A673 (cell line): Measurements from ENCODE around the gene SLC25A34. TPM values are rescaled to one million over a fixed set of nuclear protein-coding genes. Genes with fewer than 3 reads are reported as not detected.

Source experiments
- BruUV-seq: library from RNA; stranded (reverse); fragments of 400-500 nt; replicated peaks from 2 replicates; lab custom pipeline; 2021; lab: Mats Ljungman, UMichigan
- CTCF ChIA-PET: fragments of 300-600 bp; sonication (Branson Sonifier 250); formaldehyde crosslinking; loops from one replicate; lab custom pipeline; 2022; ENCODE audit warnings: antibody characterized with exemption; lab: Charles Lee
- POLR2A ChIA-PET: fragments of 300-600 bp; sonication (Branson Sonifier 250); formaldehyde crosslinking; loops from one replicate; lab custom pipeline; 2022; ENCODE audit warnings: antibody characterized with exemption; ENCODE audit not compliant: low non-redundant PET; lab: Charles Lee
- DNase-seq: peaks from one replicate; pipeline ENCODE4 v3.0.0-alpha.2; 2015; ENCODE audit warnings: low spot score
- H3K27ac ChIP-seq: fragments of 200-600 bp; sonication (generic); 2 replicates; pipeline ENCODE4 v1.5.1; 2016; ENCODE audit warnings: mixed run types, low read depth, mild to moderate bottlenecking, mixed read lengths, antibody characterized with exemption, low read length; ENCODE audit not compliant: poor library complexity, severe bottlenecking
- H3K27me3 ChIP-seq: fragments of 200-600 bp; sonication (generic); replicated peaks from 2 replicates; pipeline ENCODE4 v1.6.1; 2017; ENCODE audit warnings: mixed run types, low read depth, mild to moderate bottlenecking, mixed read lengths, antibody characterized with exemption, low read length; ENCODE audit not compliant: insufficient read depth, poor library complexity
- H3K36me3 ChIP-seq: fragments of 200-600 bp; sonication (generic); 2 replicates; pipeline ENCODE4 v1.6.1; 2016; ENCODE audit warnings: mixed run types, mild to moderate bottlenecking, mixed read lengths, antibody characterized with exemption, low read length; ENCODE audit not compliant: insufficient read depth, poor library complexity, severe bottlenecking
- H3K4me1 ChIP-seq: fragments of 200-600 bp; sonication (generic); 2 replicates; pipeline ENCODE4 v1.6.1; 2017; ENCODE audit warnings: mixed run types, mild to moderate bottlenecking, mixed read lengths, antibody characterized with exemption, low read length; ENCODE audit not compliant: insufficient read depth, poor library complexity, severe bottlenecking
- H3K4me3 ChIP-seq: fragments of 200-600 bp; sonication (generic); 2 replicates; pipeline ENCODE4 v1.5.1; 2016; ENCODE audit warnings: low read depth, mixed run types, mild to moderate bottlenecking, mixed read lengths, low read length; ENCODE audit not compliant: poor library complexity, severe bottlenecking
- H3K9me3 ChIP-seq: fragments of 200-600 bp; sonication (generic); 2 replicates; pipeline ENCODE4 v1.6.1; 2016; ENCODE audit warnings: mixed run types, low read depth, mild to moderate bottlenecking, mixed read lengths, antibody characterized with exemption, low read length; ENCODE audit not compliant: poor library complexity, severe bottlenecking
- CTCF ChIP-seq: fragments of 300-800, 200-600 bp; sonication (generic); conservative IDR thresholded peaks from 2 replicates; pipeline ENCODE4 v1.5.1; 2017; ENCODE audit warnings: low read depth, mild to moderate bottlenecking, antibody characterized with exemption, low read length, moderate library complexity, mixed read lengths
- EZH2 ChIP-seq: fragments of 200-600 bp; sonication (generic); IDR thresholded peaks from 2 replicates; pipeline ENCODE4 v1.6.1; 2017; ENCODE audit warnings: borderline replicate concordance, low read depth, mild to moderate bottlenecking, mixed read lengths, antibody characterized with exemption, low read length; ENCODE audit not compliant: poor library complexity, severe bottlenecking
- intact Hi-C: fragments of 100-400 bp; cut with micrococcal nuclease; formaldehyde crosslinking; loops from one replicate; pipeline ENCODE4 v1.10.0; 2022; ENCODE audit not compliant: unreplicated experiment
- total RNA-seq: library from RNA; stranded (reverse); gene quantifications from 2 replicates; pipeline ENCODE4 v1.2.3, GENCODE V29; 2021

SLC25A34 gene
- total RNA-seq, 1 experiment from 2014 or later = 3.2 TPM

- no peak for TF ChIP-seq CTCF
- TF ChIP-seq EZH2 = no peak
- H3K27ac ChIP-seq = no peak overlapping the region
- no peaks in the 10 kb centered on the region for H3K9me3 ChIP-seq
- intact Hi-C loops = no loop called here
- no TSS peak for BruUV-seq
- peaks cover 3% of the 10 kb centered on the region for H3K36me3 ChIP-seq
- POLR2A ChIA-PET = interaction anchor here (0.6 kb wide), 2 partner anchors 77 to 197 kb away, joined by 9 to 10 read pairs; no protein-coding TSS in a partner anchor
- no peak overlapping the region for H3K4me3 ChIP-seq
- no peaks in the 10 kb centered on the region for H3K27me3 ChIP-seq
- peak; percentile 65 for DNase-seq
- H3K4me1 ChIP-seq = no peaks in the 10 kb centered on the region
- CTCF ChIA-PET = interaction anchor here (0.7 kb wide), 1 partner anchor 180 kb away, joined by 8 read pairs; no protein-coding TSS in a partner anchor
These were observed 52.7 kb downstream of the SLC25A34 start for GRCh38 chr1:15788624-15789301.

Other genes with a start within 250 kb of the SLC25A34 start
- 7.0 and 8.9 TPM in 2 replicates for gene CASP9, start 212.0 kb upstream of the SLC25A34 start, total RNA-seq
- gene DNAJC16, start 209.4 kb upstream of the SLC25A34 start, total RNA-seq = 17.1 and 18.6 TPM in 2 replicates
- gene AGMAT, start 151.2 kb upstream of the SLC25A34 start, total RNA-seq = 0.11 and 0.20 TPM in 2 replicates
- gene DDI2, start 118.8 kb upstream of the SLC25A34 start, total RNA-seq = 38.1 and 41.3 TPM in 2 replicates
- 53.9 and 56.2 TPM in 2 replicates for gene PLEKHM2, start 51.9 kb upstream of the SLC25A34 start, total RNA-seq
- gene TMEM82, start 6.2 kb downstream of the SLC25A34 start, total RNA-seq = not detected in 2 replicates
- 38.9 and 39.3 TPM in 2 replicates for gene FBLIM1, start 22.5 kb downstream of the SLC25A34 start, total RNA-seq
- 3.1 and 4.1 TPM in 2 replicates for gene UQCRHL, start 71.4 kb downstream of the SLC25A34 start, total RNA-seq
- gene SPEN, start 111.4 kb downstream of the SLC25A34 start, total RNA-seq = 70.3 and 74.3 TPM in 2 replicates
- gene ZBTB17, start 239.8 kb downstream of the SLC25A34 start, total RNA-seq = 50.1 and 50.3 TPM in 2 replicates